Erythroblast (primary cell): ENCODE measurements around the gene SNAI1.

Experiments
- DNase-seq, 2 experiments: peaks; one replicate each; lab custom pipeline; 2025; lab: John Stamatoyannopoulos, UW
- GATA1 ChIP-seq: IDR thresholded peaks from 2 replicates; pipeline ENCODE4 v1.6.1; 2011; ENCODE audit warnings: low read depth, mild to moderate bottlenecking, control low read depth, low read length, moderate library complexity
- POLR2A ChIP-seq: IDR thresholded peaks from 2 replicates; pipeline ENCODE4 v1.6.1; 2011; ENCODE audit warnings: mild to moderate bottlenecking, low read length

Gene SNAI1

DNA sequence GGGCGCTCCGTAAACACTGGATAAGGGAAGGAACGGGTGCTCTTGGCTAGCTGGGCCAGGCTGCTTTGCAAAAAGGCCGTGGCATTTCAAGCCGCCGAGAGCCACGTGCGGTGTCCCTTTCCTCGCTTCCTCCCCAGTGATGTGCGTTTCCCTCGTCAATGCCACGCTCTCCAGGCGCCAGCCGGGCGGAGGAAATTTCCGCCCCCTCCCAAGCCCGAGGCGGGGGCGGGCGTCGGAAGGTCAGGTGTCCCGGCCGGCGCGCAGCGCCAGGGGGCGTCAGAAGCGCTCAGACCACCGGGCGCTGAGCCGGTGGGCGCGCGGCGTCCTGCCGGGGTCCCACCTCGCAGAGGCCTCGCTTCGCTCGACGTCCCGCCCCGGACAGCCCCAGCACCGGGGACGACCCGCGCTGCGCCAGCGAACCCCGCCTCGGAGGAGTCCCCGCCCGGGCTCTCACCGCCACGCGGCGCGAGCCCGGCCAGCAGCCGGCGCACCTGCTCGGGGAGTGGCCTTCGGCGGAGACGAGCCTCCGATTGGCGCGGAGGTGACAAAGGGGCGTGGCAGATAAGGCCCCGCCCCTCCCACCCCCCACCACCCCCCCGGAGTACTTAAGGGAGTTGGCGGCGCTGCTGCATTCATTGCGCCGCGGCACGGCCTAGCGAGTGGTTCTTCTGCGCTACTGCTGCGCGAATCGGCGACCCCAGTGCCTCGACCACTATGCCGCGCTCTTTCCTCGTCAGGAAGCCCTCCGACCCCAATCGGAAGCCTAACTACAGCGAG, at the start of gene SNAI1:
Gene SNAI1, plus strand, starts transcription at position 635 of the 777 bp plus-strand sequence. Its CDS starts 80 bp downstream, at position 715.
- TF ChIP-seq GATA1 = no peak
- peak; percentile 23 for TF ChIP-seq POLR2A
- peak; percentile 90 to 92 for DNase-seq

- DNase-seq = no peak
- no peak for TF ChIP-seq POLR2A
- TF ChIP-seq GATA1 = no peak
These were observed 47.0 kb upstream of the SNAI1 start for GRCh38 chr20:49935746-49936152.

GRCh38 chr20:49936153-49937026, 46.4 kb upstream of the SNAI1 start, which contains the start of gene RNF114:
Gene RNF114, plus strand, starts transcription at chr20:49936397. Its CDS starts 16 bp downstream, at chr20:49936413.
- DNase-seq = peak; percentile 94 to 98
- TF ChIP-seq GATA1 (no peak), POLR2A (peak; percentile 71)

DNA sequence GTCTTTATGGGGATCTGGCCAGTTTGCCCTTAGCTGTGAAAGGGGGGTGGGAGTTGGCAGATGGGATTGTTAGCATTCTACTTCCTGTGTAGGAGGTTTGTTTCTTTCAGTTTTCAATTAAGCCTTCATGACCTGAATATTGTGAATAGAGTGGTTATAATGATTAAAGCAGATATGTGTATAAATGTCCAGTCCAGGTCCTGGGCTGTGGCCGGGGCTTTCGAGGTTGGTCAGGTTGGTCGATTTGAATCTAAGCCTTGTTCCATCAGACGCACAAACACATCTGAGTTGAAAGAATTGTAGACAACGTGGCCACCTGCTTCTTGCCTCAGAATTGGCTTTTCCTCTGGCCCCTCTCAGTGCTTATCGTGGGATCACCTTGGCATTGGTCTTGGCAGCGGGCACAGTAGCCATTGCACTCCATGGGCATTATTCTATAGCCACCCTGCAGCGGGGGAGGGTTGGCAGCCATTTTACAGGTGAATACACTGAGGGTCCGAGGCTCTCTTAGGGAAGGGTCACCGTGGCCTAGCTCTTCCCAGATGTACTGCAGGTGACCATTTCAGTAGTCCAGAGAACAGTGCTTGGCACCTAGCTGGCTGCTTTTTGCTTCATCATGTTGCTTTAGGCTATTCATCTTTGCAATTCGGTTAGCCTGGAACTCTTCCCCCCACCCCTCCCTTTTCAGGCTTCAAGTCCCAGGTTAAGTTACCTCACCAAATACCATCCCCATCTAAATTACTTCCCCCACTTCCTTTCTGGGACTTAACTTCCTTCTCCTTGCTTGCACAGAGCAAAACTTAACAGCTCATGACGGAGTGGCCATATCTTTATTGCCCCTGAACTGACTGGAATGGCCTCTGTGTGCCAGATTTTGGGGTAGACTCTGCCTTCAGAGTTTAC, 45.5 kb upstream of the SNAI1 start:
- DNase-seq = peak; percentile 40 to 56
- TF ChIP-seq GATA1 (no peak), POLR2A (no peak)

- no peak for DNase-seq
- TF ChIP-seq POLR2A (no peak), GATA1 (no peak)
These were observed 44.3 kb upstream of the SNAI1 start for GRCh38 chr20:49938173-49939163.

DNA sequence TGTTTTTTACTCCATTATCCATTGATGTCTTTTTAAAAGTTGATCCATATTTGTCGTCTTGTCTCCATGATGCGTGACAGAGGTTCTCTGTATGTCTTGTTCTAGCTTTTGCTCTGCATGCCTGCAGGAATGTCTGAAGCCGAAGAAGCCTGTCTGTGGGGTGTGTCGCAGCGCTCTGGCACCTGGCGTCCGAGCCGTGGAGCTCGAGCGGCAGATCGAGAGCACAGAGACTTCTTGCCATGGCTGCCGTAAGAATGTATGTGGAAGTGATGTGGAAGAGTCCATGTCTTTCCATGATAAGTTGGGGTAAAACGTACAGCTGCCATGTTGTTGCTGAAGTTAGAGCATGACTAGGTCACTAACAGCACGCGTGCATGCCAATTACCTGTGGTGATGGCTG, 41.3 kb upstream of the SNAI1 start:
- no peak for DNase-seq
- TF ChIP-seq POLR2A (no peak), GATA1 (no peak)

DNA sequence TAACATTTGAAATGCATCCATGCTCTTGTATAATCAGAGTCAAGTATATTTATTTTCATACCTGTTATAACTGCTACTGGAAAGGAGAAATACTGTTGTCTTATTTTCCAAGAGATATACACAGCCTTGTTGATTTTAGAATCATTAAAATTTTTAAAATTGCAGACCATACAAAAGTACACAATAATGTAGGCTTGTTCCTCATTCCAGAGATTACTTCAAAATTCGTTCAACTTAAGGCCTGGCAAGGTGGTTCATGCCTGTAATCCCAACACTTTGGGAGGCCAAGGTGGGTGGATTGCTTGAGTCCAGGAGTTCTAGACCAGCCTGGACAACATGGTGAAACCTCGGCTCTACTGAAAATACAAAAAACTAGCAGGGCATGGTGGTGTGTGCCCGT, 40.5 kb upstream of the SNAI1 start:
- TF ChIP-seq POLR2A = no peak
- DNase-seq = no peak

DNA sequence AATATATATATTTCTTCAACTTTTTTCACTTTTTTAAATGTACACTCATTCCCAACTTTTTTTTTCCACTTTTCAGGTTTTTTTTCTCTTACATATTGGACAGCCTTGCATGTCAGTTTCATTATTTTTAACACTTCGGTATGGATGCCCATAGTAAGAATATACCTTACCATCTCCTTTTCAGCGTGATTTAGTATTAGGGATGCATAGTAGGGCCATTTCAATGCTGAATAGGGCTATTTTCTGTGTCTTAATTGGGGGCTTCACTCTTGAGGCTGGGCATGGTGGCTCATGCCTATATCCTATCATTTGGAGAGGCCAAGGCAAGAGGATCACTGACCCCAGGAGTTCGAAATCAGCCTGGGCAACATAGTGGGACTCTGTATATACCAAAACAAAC, 39.8 kb upstream of the SNAI1 start:
- no peak for DNase-seq
- TF ChIP-seq POLR2A = no peak
- no peak for TF ChIP-seq GATA1

GRCh38 chr20:49945306-49945700, 37.5 kb upstream of the SNAI1 start:
- DNase-seq = no peak
- TF ChIP-seq POLR2A (no peak), GATA1 (no peak)

DNA sequence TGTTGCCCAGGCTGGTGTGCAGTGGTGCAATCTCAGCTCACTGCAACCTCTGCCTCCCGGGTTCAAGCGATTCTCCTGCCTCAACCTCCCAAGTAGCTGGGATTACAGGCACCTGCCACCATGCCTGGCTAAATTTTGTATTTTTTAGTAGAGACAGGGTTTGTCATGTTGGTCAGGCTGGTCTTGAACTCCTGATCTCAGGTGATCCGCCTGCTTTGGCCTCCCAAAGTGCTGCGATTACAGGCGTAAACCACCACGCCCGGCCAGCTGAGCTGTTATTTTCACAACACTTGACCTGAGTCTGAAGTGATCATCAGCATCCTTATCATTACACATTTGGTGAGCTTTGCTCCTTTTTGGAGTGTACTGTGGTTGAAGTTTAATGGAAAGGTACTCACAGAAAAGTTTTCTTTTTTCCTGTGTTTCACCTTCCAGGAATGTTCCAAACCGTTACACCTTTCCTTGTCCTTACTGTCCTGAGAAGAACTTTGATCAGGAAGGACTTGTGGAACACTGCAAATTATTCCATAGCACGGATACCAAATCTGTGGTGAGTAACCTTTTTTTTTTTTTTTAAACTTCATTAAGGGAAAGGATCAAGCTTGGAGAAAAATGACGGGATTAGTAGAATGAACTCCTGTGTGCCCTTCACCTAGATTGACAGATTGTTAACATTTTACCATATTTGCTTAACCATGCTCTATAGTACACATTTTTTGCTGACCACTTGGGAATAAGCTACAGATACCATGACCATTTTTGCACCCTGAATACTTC, 36.9 kb upstream of the SNAI1 start:
- no peak for TF ChIP-seq GATA1
- no peak for TF ChIP-seq POLR2A
- DNase-seq = no peak

- DNase-seq = no peak
- TF ChIP-seq GATA1 (no peak), POLR2A (no peak)
These were observed 34.6 kb upstream of the SNAI1 start for GRCh38 chr20:49948178-49948577.
